IMR-90 (cell line): ENCODE results near the gene ZNF169. TPM values are rescaled to one million over a fixed set of nuclear protein-coding genes. Genes with fewer than 3 reads are reported as not detected.
"Not testable (repeated sequence)": the region's sequence is repeated elsewhere in the genome, so short reads cannot be mapped to it uniquely, and the experiment has no call there.

Experiments used
- ATAC-seq: fragments of 200-7000 bp; cut with Tn5 transposase; 2 replicates; pipeline ENCODE4 v1.9.1; 2020; ENCODE audit warnings: low read depth, mild to moderate bottlenecking, moderate library complexity
- BruUV-seq: library from RNA; stranded (reverse); fragments of 400-500 nt; replicated peaks from 2 replicates; lab custom pipeline; 2021; lab: Mats Ljungman, UMichigan
- CTCF ChIA-PET: fragments of 300-600 bp; formaldehyde crosslinking; extraction: SDS; loops from one replicate; lab custom pipeline; 2021; ENCODE audit warnings: antibody characterized with exemption; lab: Yijun Ruan, JAX
- POLR2A ChIA-PET: fragments of 300-600 bp; sonication (Branson Sonifier 250); formaldehyde crosslinking; loops from one replicate; lab custom pipeline; 2022; ENCODE audit warnings: antibody characterized with exemption; ENCODE audit not compliant: unreplicated experiment; lab: Charles Lee
- DNase-seq: peaks from one replicate; pipeline ENCODE4 v3.0.0; 2013
- H2AFZ ChIP-seq: replicated peaks from 2 replicates; pipeline ENCODE3; 2013; ENCODE audit warnings: low read length, mild to moderate bottlenecking; ENCODE audit not compliant: poor library complexity
- H2AK5ac ChIP-seq: 2 replicates; pipeline ENCODE4 v1.6.1; 2013; ENCODE audit warnings: low read depth, low read length, inconsistent platforms
- H2AK9ac ChIP-seq: replicated peaks from 2 replicates; pipeline ENCODE3; 2013; ENCODE audit warnings: mild to moderate bottlenecking, low read depth, low read length, moderate library complexity; ENCODE audit not compliant: poor library complexity
- H2BK120ac ChIP-seq: 2 replicates; pipeline ENCODE4 v1.6.1; 2013; ENCODE audit warnings: low read depth, low read length, inconsistent platforms
- H2BK15ac ChIP-seq: 3 replicates; pipeline ENCODE4 v1.6.1; 2013; ENCODE audit warnings: low read depth, low read length, inconsistent platforms
- H2BK20ac ChIP-seq: 2 replicates; pipeline ENCODE4 v1.6.1; 2013; ENCODE audit warnings: low read depth, mild to moderate bottlenecking, inconsistent platforms, low read length, moderate library complexity
- H2BK5ac ChIP-seq: 2 replicates; pipeline ENCODE4 v1.6.1; 2013; ENCODE audit warnings: mild to moderate bottlenecking, low read depth, low read length, inconsistent platforms; ENCODE audit not compliant: poor library complexity, severe bottlenecking
- H3K14ac ChIP-seq: replicated peaks from 2 replicates; pipeline ENCODE4 v1.6.1; 2013; ENCODE audit warnings: low read depth, low read length, inconsistent platforms
- H3K18ac ChIP-seq: 2 replicates; pipeline ENCODE4 v1.6.1; 2013; ENCODE audit warnings: low read depth, low read length, control low read depth
- H3K23ac ChIP-seq: 2 replicates; pipeline ENCODE4 v1.6.1; 2013; ENCODE audit warnings: low read depth, low read length, inconsistent platforms
- H3K27ac ChIP-seq: 2 replicates; pipeline ENCODE4 v1.5.1; 2013; ENCODE audit warnings: mild to moderate bottlenecking, control low read depth, low read length; ENCODE audit not compliant: insufficient read depth
- H3K27me3 ChIP-seq: 2 replicates; pipeline ENCODE4 v1.6.1; 2013; ENCODE audit warnings: low read length; ENCODE audit not compliant: control insufficient read depth, insufficient read depth
- H3K36me3 ChIP-seq: 2 replicates; pipeline ENCODE4 v1.6.1; 2013; ENCODE audit warnings: low read length, mixed read lengths; ENCODE audit not compliant: control insufficient read depth, insufficient read depth
- H3K4ac ChIP-seq: 2 replicates; pipeline ENCODE4 v1.6.1; 2013; ENCODE audit warnings: low read depth, low read length, inconsistent platforms
- H3K4me1 ChIP-seq: 2 replicates; pipeline ENCODE4 v1.6.1; 2013; ENCODE audit warnings: low read length, mixed read lengths; ENCODE audit not compliant: control insufficient read depth, insufficient read depth
- H3K4me2 ChIP-seq: 2 replicates; pipeline ENCODE4 v1.6.1; 2013; ENCODE audit warnings: low read depth, mild to moderate bottlenecking, control low read depth, low read length, moderate library complexity
- H3K4me3 ChIP-seq: 2 replicates; pipeline ENCODE4 v1.5.1; 2013; ENCODE audit warnings: low read depth, mild to moderate bottlenecking, control low read depth, low read length, moderate library complexity; ENCODE audit not compliant: insufficient read depth
- H3K56ac ChIP-seq: 2 replicates; pipeline ENCODE4 v1.6.1; 2013; ENCODE audit warnings: low read length, inconsistent platforms; ENCODE audit not compliant: insufficient read depth; ENCODE audit errors: extremely low read depth
- H3K79me1 ChIP-seq, 2 experiments: 2 replicates each; pipeline ENCODE4 v1.6.1; 2013; ENCODE audit warnings: low read length in 2 of 2, inconsistent platforms in 1 of 2, low read depth in 1 of 2
- H3K9ac ChIP-seq: 2 replicates; pipeline ENCODE4 v1.6.1; 2013; ENCODE audit warnings: low read depth, low read length, control low read depth
- H3K9me1 ChIP-seq: 2 replicates; pipeline ENCODE4 v1.6.1; 2013; ENCODE audit warnings: low read length, inconsistent platforms; ENCODE audit not compliant: insufficient read depth
- H3K9me3 ChIP-seq: 2 replicates; pipeline ENCODE4 v1.6.1; 2013; ENCODE audit warnings: low read length; ENCODE audit not compliant: control insufficient read depth, insufficient read depth
- H4K20me1 ChIP-seq: 2 replicates; pipeline ENCODE4 v1.6.1; 2013; ENCODE audit warnings: low read length, inconsistent platforms; ENCODE audit not compliant: insufficient read depth
- H4K5ac ChIP-seq: 2 replicates; pipeline ENCODE4 v1.6.1; 2013; ENCODE audit warnings: mild to moderate bottlenecking, low read depth, low read length, control low read depth
- H4K8ac ChIP-seq, 2 experiments: 2 replicates each; pipeline ENCODE4 v1.6.1; 2013; ENCODE audit warnings: low read depth in 2 of 2, low read length in 2 of 2, control low read depth in 1 of 2, inconsistent platforms in 1 of 2
- H4K91ac ChIP-seq: 2 replicates; pipeline ENCODE4 v1.6.1; 2013; ENCODE audit warnings: low read depth, low read length, inconsistent platforms; ENCODE audit not compliant: insufficient read depth
- WGBS, 2 experiments: methylation state at CpG; one replicate each; pipeline versions ENCODE4 v1.1.5 to v1.1.7; 2013; ENCODE audit warnings: missing lambda C conversion rate in 2 of 2; ENCODE audit not compliant: insufficient read length in 1 of 2; ENCODE audit errors: extremely low coverage in 2 of 2; 5-methylcytosine and 5-hydroxymethylcytosine counted together
- dilution Hi-C: fragments of 300-500 bp; cut with HindIII; formaldehyde crosslinking; loops from one replicate; pipeline ENCODE4 v1.14.3; 2018; ENCODE audit warnings: low sequenced_read_pairs; ENCODE audit not compliant: unreplicated experiment
- in situ Hi-C: fragments of 300-500 bp; cut with MboI; formaldehyde crosslinking; loops from 3 replicates; pipeline ENCODE4 v1.14.3; 2019; ENCODE audit warnings: low sequenced_read_pairs, inconsistent platforms, mixed read lengths
- intact Hi-C: fragments of 100-400 bp; cut with micrococcal nuclease; formaldehyde crosslinking; loops from 2 replicates; pipeline ENCODE4 v1.10.0; 2022
- polyA plus RNA-seq, 3 experiments: library from polyadenylated mRNA; depleted of rRNA; stranded (reverse); fragments of >200 nt; gene quantifications; 2 replicates each; pipeline ENCODE4 v1.2.3, GENCODE V29; 2012; ENCODE audit warnings: low replicate concordance in 1 of 3
- total RNA-seq: library from RNA; depleted of rRNA; stranded (reverse); fragments of >200 nt; gene quantifications from 2 replicates; pipeline ENCODE4 v1.2.3, GENCODE V29; 2012

Gene ZNF169
- total and polyA plus RNA-seq, 2 of the 4 experiments (the other 2 are of a cell fraction), result 2.7 to 3.2 TPM

- H4K20me1 ChIP-seq, H3K4me3 ChIP-seq, H2BK120ac ChIP-seq, H4K8ac ChIP-seq, H4K91ac ChIP-seq, H3K23ac ChIP-seq, H3K9me3 ChIP-seq, H2AK9ac ChIP-seq, DNase-seq, H3K14ac ChIP-seq, H3K79me1 ChIP-seq, dilution Hi-C loops, H3K4ac ChIP-seq, H3K9ac ChIP-seq, H2AFZ ChIP-seq, intact Hi-C loops, H3K9me1 ChIP-seq, ATAC-seq, H2BK20ac ChIP-seq, H3K4me2 ChIP-seq, H2BK15ac ChIP-seq, H3K18ac ChIP-seq, H2AK5ac ChIP-seq, CTCF ChIA-PET, in situ Hi-C loops, H3K36me3 ChIP-seq, BruUV-seq, H3K27me3 ChIP-seq, H3K4me1 ChIP-seq, H4K5ac ChIP-seq, H3K56ac ChIP-seq, H3K27ac ChIP-seq, POLR2A ChIA-PET, H2BK5ac ChIP-seq: not testable (repeated sequence)
- no CpG with 5 or more reads among the region's 7 CpGs for WGBS, 2 experiments
Measured at GRCh38 chr9:94338723-94339122, 79.6 kb downstream of the ZNF169 start.

GRCh38 chr9:94339657-94340056 lies 80.6 kb downstream of the ZNF169 start:
- H2AK5ac ChIP-seq, H3K79me1 ChIP-seq, H3K14ac ChIP-seq, in situ Hi-C loops, H3K9ac ChIP-seq, H3K4ac ChIP-seq, DNase-seq, dilution Hi-C loops, H2BK20ac ChIP-seq, H2BK5ac ChIP-seq, H4K91ac ChIP-seq, H3K4me1 ChIP-seq, H3K23ac ChIP-seq, H3K4me2 ChIP-seq, H3K36me3 ChIP-seq, CTCF ChIA-PET, H4K20me1 ChIP-seq, POLR2A ChIA-PET, H3K27ac ChIP-seq, H2AFZ ChIP-seq, BruUV-seq, H3K9me3 ChIP-seq, H4K8ac ChIP-seq, ATAC-seq, H3K18ac ChIP-seq, H3K9me1 ChIP-seq, H3K27me3 ChIP-seq, H2BK15ac ChIP-seq, H3K4me3 ChIP-seq, H2BK120ac ChIP-seq, H4K5ac ChIP-seq, H2AK9ac ChIP-seq, H3K56ac ChIP-seq, intact Hi-C loops: not testable (repeated sequence)
- WGBS, 2 experiments, result 88% methylated on average over 3 of the region's 6 CpGs; no CpG with 5 or more reads in 1 of the 2 experiments
